PC-9 (cell line): Measurements from ENCODE around the gene RENBP.

ENCODE experiments used
- CTCF ChIP-seq: fragments of 200-600 bp; sonication (generic); conservative IDR thresholded peaks from 2 replicates; pipeline ENCODE4 v1.6.1; 2017; ENCODE audit warnings: mixed run types, antibody characterized with exemption, mild to moderate bottlenecking, moderate library complexity
- EZH2 ChIP-seq: fragments of 200-600 bp; sonication (generic); IDR thresholded peaks from 2 replicates; pipeline ENCODE4 v1.8.0; 2017; ENCODE audit warnings: antibody characterized with exemption, low read depth

DNA sequence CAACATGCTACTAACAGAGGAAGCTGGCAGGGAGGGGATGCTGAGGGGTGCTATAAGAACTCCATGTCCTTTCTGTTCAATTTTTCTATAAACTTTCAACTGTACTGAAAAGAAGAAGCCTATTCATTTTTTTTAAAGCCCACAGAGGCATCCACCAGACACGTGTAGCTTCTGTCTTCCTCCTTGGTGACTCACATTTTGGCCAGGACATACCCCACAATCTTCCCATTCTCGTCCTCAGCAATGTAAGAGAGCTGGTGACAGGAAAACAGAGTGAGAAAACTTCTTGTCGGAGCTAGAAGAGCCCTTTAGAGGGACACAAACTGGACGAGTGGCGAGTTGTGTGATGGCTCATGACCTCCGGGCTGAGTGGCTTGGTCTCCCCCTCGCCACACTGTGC, 10.7 kb downstream of the RENBP start:
- no peak for TF ChIP-seq CTCF
- TF ChIP-seq EZH2: no peak
